HG03045 (cell line): ENCODE results near the gene HLA-DQA1.
A peak's percentile ranks its signal among the peaks of the same experiment; 100 is the strongest.
"Not testable (repeated sequence)": the region's sequence is repeated elsewhere in the genome, so short reads cannot be mapped to it uniquely, and the experiment has no call there.

Experiments
- ATAC-seq: cut with Tn5 transposase; IDR thresholded peaks from one replicate; pipeline ENCODE4 v1.9.1; 2021; ENCODE audit warnings: mild to moderate bottlenecking, moderate library complexity; ENCODE audit not compliant: unreplicated experiment

The HLA-DQA1 gene

GRCh38 chr6:32657819-32658218 is 20.6 kb downstream of the HLA-DQA1 start:
- not testable (repeated sequence) for ATAC-seq

- no peak for ATAC-seq
Observed at GRCh38 chr6:32658268-32658897, 21.2 kb downstream of the HLA-DQA1 start.

DNA sequence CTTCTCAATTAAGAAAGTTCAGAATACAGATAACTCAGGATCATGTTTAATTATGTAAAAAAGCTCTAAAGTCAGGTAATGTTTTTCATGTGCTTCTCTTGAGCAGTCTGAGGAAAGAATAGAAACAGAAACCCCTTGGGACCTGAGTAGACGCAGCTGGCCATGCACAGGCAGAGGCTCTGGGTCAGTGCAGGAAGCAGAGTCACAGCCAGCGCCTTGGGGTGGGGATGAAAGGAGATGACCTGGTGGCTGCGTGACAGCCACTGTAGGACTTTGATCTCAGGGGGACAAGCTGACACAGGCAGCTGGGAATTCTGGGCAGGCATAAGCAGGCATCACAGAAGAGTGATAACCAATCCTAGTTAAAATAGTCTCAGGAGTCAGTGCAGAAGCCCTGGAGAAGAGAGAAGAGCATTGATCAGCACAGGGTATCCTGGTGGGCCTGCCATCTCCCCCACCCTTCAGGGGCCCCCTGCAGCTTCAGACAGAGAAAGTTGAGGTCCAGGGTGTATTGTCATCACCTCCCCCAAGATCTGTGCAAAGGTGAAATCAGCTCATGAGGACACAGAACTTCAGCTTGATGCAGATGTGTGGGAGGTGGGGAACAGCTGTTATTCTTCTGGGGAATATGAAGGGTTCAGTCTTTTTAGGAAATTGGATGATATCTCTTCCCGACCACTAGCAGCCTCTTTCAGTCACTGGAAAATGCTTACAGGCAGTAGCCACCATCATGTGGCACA is 22.8 kb downstream of the HLA-DQA1 start:
- ATAC-seq: peak; percentile 77

DNA sequence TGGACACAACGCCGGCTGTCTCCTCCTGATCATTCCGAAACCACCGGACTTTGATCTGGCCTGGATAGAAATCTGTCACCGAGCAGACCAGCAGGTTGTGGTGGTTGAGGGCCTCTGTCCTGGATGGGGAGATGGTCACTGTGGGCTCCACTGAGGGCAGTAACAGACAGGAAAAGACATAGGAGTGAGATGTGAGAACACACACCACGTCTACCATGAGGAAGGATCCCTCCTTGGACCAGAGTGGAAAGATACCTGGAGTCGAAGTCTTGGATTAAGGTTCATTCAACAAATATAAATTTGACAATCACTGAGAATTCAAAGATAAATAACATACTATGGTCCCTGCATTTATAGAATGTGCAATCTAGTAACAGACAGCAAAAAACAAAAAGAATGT is 24.9 kb downstream of the HLA-DQA1 start:
- no peak for ATAC-seq

- no peak for ATAC-seq
Observed at GRCh38 chr6:32662836-32663235, 25.6 kb downstream of the HLA-DQA1 start.

DNA sequence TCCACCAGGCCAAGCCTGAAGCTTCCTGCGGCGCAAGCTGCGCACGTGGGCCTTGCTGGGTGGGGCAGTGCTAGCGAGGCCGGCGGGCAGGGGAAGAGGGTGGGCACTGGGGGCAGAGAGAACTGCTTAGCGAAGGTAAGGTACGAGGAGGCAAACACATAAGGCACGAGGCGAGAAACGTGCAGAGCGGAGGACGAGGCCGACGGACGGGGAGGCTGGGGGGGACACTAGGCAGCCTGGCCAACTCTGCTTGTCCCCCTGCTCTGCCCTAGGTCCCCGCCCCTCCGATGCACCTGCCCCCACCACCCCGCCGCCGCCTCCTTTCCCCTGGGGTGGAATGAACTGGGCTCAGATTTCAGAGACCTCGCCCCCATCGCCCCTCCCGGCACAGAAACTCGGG is 27.1 kb downstream of the HLA-DQA1 start:
- no peak for ATAC-seq

- no peak for ATAC-seq
Observed at GRCh38 chr6:32664827-32665362, 27.7 kb downstream of the HLA-DQA1 start.

DNA sequence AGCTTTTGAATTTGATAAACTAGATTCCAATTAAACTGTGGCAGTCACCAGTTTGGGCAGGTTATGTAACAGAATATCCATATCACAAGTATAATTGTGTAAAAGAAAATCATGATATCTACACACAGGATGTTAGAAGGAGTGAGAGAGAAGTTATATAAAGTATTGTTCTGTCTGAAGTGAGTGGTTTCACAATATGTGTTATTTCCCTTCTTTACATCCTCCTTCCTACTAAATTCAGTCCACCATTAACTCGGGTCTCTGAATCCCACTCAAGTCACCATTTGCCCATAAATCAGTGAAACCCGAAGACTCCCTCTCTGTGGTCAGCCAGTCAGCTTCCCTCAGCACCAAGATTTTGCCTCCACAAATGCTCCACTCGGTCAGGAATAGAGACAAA is 28.5 kb downstream of the HLA-DQA1 start:
- no peak for ATAC-seq

GRCh38 chr6:32666420-32667300 is 29.5 kb downstream of the HLA-DQA1 start, which contains the start of gene HLA-DQB1:
HLA-DQB1 (minus strand) TSS chr6:32666657; CDS start chr6:32666607, 50 bp downstream.
- ATAC-seq: peak; percentile 75

GRCh38 chr6:32668226-32668747 is 31.1 kb downstream of the HLA-DQA1 start:
- ATAC-seq: peak; percentile 62

GRCh38 chr6:32669240-32669639 is 32.0 kb downstream of the HLA-DQA1 start:
- ATAC-seq: no peak

DNA sequence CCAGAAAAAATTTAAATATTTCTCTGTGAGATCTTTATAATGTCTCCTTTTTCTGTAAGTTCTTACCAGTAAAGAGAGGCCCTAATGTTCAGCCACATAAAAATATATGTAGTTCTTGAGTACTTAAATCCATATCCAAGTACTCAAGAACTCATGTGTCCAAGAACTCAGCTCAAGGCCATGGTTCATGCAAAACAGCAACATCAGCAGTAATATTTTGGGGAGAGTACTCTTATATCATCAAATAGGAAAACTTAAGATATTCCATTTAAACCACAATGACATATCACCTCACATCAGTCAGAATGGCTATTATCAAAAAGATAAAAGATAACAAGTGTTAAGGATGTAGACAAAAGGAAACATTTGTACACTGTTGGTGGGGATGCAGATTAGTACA is 32.7 kb downstream of the HLA-DQA1 start:
- ATAC-seq: no peak

GRCh38 chr6:32671908-32672307 is 34.7 kb downstream of the HLA-DQA1 start:
- not testable (repeated sequence) for ATAC-seq

DNA sequence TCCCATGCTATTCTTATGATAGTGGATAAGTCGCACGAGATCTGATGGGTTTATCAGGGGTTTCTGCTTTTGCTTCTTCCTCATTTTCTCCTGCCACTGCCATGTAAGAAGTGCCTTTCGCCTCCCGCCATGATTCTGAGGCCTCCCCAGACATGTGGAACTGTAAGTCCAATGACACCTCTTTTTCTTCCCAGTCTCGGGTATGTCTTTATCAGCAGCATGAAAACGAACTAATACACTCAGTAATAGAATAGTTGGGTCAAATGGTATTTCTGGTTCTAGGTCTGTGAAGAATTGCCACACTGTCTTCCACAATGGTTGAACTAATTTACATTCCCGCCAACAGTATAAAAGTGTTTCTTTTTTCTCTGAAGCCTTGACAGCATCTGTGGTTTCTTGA is 36.9 kb downstream of the HLA-DQA1 start:
- ATAC-seq: not testable (repeated sequence)

GRCh38 chr6:32679492-32679891 is 42.3 kb downstream of the HLA-DQA1 start:
- ATAC-seq: no peak

GRCh38 chr6:32680055-32680454 is 42.8 kb downstream of the HLA-DQA1 start:
- ATAC-seq: no peak

GRCh38 chr6:32684246-32684645 is 47.0 kb downstream of the HLA-DQA1 start:
- no peak for ATAC-seq

DNA sequence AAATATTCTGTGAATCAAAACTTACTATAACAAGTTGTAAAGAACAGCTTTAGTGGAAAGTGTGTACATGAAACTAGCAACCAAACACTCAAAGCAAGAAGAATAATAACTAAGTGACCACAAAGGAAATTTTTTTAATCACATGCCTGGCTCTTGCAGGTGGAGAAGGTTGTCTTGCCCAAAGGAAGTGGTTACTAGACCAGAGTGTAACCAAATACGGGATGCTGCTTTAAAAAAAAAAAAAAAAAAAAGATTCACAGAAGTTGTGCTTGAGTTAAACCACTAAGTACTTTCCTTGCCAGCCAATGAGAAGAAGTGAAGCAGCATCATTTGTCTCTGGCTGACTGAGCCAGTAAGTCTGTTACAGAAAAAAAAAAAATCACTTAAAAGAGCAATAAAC is 48.4 kb downstream of the HLA-DQA1 start:
- peak; percentile 65 for ATAC-seq

GRCh38 chr6:32689531-32690501 is 52.6 kb downstream of the HLA-DQA1 start:
- no peak for ATAC-seq

DNA sequence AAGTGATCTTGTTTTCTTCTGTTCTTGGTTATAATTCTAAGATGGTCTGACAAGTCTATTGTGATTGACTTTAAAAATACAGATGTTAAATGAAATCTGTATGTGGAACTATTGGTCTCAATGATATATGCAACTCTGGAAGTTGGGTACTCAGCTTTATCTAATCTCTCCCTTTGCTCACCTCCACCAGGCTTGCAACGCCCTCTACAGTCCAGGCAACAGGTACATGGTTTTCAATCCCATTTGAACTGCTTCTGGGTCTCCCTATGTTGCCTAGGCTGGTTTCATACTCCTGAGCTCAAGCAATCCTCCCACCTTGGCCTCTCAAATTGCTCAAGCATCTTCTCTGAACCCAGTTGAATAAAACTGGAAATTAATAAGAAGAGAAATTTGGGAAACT is 54.8 kb downstream of the HLA-DQA1 start:
- no peak for ATAC-seq
